DMS53 (cell line): Measurements from ENCODE around the gene DPF3.

Experiments
- DNase-seq: peaks from one replicate; lab custom pipeline; 2025; lab: John Stamatoyannopoulos, UW

DPF3 gene

GRCh38 chr14:72614365-72614764 is 279.5 kb downstream of the DPF3 start:
- no peak for DNase-seq

- no peak for DNase-seq
These were observed 280.0 kb downstream of the DPF3 start for GRCh38 chr14:72613975-72614319.

GRCh38 chr14:72613231-72613974 is 280.5 kb downstream of the DPF3 start:
- DNase-seq: no peak

- DNase-seq: no peak
These were observed 281.9 kb downstream of the DPF3 start for GRCh38 chr14:72612041-72612440.

- no peak for DNase-seq
These were observed 282.4 kb downstream of the DPF3 start for GRCh38 chr14:72611506-72611905.

- no peak for DNase-seq
These were observed 283.1 kb downstream of the DPF3 start for GRCh38 chr14:72610831-72611200.

- DNase-seq: no peak
These were observed 283.6 kb downstream of the DPF3 start for GRCh38 chr14:72610096-72610830.

GRCh38 chr14:72609205-72609916 is 284.5 kb downstream of the DPF3 start:
- no peak for DNase-seq

GRCh38 chr14:72608391-72609204 is 285.3 kb downstream of the DPF3 start:
- no peak for DNase-seq

- no peak for DNase-seq
These were observed 286.3 kb downstream of the DPF3 start for GRCh38 chr14:72607386-72608130.

- no peak for DNase-seq
These were observed 287.0 kb downstream of the DPF3 start for GRCh38 chr14:72606879-72607278.

- no peak for DNase-seq
These were observed 288.0 kb downstream of the DPF3 start for GRCh38 chr14:72605921-72606220.

GRCh38 chr14:72605096-72605920 is 288.6 kb downstream of the DPF3 start:
- DNase-seq: no peak

GRCh38 chr14:72604133-72604532 is 289.8 kb downstream of the DPF3 start:
- DNase-seq: no peak

- no peak for DNase-seq
These were observed 290.3 kb downstream of the DPF3 start for GRCh38 chr14:72603639-72604038.

GRCh38 chr14:72600551-72601330 is 293.2 kb downstream of the DPF3 start:
- DNase-seq: no peak

- no peak for DNase-seq
These were observed 294.1 kb downstream of the DPF3 start for GRCh38 chr14:72599579-72600470.

GRCh38 chr14:72598306-72598705 is 295.6 kb downstream of the DPF3 start:
- DNase-seq: no peak
